HG02885 (cell line): ENCODE measurements around the gene IFT81.
A peak's percentile ranks its signal among the peaks of the same experiment; 100 is the strongest.

Experiments
- ATAC-seq: cut with Tn5 transposase; IDR thresholded peaks from one replicate; pipeline ENCODE4 v1.9.1; 2021; ENCODE audit warnings: mild to moderate bottlenecking; ENCODE audit not compliant: unreplicated experiment, poor library complexity

Gene IFT81

GRCh38 chr12:110146986-110147385, 22.8 kb downstream of the IFT81 start:
- ATAC-seq = no peak

GRCh38 chr12:110149086-110149660, 25.0 kb downstream of the IFT81 start:
- ATAC-seq = no peak

- no peak for ATAC-seq
Measured at GRCh38 chr12:110156766-110157165, 32.6 kb downstream of the IFT81 start.

GRCh38 chr12:110157539-110157938, 33.4 kb downstream of the IFT81 start:
- no peak for ATAC-seq

DNA sequence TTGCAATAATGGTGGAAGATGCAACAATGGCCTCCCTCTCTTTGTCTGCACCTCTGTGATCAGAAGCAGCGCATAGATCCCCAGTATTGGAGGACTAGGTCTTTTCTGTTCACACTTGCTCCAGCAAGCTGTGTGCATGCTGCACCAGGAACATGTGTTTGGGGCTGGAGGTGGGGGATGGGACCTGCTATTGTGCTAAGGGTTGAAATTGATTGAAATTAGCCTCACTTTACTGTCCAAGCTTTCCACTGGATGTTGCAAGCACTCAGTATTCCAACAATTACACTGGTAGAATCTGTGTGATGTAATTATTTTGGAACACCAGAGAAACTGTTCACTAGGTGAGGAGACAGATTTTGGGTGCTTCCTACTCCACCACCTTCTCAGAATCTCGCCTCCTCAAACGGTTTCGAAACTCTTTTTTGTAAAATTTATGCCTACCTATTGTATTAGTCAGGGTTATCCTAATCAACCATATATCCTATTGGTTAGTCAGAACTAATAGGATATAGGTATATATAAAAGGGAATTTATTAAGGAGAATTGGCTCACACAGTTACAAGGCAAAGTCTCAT, 35.6 kb downstream of the IFT81 start:
- no peak for ATAC-seq

- ATAC-seq = peak; percentile 55
Measured at GRCh38 chr12:110165540-110166159, 41.5 kb downstream of the IFT81 start.

DNA sequence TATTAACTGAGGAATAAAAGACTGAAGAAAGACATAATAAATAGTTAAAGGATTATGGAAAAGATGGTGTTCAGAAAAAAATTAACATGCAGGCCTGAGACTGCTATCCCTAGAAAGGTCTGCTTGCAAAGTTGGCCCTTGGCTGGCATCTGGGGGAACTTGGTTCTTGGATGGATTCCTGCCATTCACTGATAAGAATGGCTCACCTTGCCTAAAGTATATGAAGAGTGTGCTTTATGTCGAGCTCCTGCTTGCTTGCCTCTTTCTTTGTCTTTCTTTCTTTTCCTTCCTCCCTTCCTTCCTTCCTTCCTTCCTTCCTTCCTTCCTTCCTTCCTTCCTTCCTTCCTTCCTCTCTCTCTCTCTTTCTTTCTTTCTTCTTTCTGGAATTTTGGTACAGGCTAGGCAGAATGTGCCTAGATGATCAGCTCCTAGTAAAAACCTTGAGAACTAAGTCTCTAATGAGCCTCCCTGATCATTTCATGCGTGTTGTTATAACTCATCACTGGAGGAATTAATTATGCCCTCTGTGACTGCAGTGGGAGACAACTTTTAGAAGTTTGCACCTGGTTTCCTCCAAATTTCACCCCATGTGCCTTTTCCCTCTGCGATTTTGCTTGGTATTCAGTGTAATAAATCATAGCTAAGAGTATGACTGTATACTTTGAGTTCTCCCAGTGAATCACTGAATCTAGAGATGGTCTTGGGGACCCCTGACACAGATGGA, 44.7 kb downstream of the IFT81 start:
- no peak for ATAC-seq

DNA sequence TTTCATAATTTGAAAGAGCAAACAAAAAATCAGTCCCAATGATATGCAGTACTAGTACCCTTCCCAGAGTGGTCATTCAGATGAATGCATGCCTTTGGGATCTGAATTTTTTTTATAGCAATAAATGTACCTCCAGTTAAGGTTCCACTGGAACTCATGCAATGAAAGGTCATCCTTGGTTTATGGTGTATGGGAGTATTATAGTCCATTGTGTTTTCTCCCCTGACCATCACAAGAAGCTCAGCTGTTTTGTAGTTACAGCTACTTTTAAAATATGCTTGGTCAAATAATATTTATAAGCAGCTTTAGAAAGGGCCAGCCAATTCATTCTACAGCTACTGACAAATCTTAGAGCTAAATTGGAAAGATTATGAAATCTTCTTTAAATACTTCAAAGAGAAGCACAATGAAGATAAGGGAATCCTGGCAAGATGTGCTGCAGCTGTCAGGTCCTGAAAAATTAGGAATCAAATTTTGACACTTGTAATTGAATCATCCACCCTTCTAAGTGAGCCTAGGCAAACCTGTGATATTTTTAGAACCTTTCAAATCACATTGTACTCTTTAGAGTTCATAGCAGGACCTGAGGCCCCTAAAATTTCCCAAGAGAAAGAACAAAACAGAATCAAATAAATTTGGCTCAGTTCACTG, 46.5 kb downstream of the IFT81 start:
- ATAC-seq = no peak

GRCh38 chr12:110171186-110171538, 47.0 kb downstream of the IFT81 start:
- no peak for ATAC-seq

- no peak for ATAC-seq
Measured at GRCh38 chr12:110171636-110172035, 47.5 kb downstream of the IFT81 start.

GRCh38 chr12:110174373-110174996, 50.3 kb downstream of the IFT81 start:
- no peak for ATAC-seq

GRCh38 chr12:110175201-110175600, 51.0 kb downstream of the IFT81 start:
- no peak for ATAC-seq

- no peak for ATAC-seq
Measured at GRCh38 chr12:110176745-110177144, 52.6 kb downstream of the IFT81 start.

DNA sequence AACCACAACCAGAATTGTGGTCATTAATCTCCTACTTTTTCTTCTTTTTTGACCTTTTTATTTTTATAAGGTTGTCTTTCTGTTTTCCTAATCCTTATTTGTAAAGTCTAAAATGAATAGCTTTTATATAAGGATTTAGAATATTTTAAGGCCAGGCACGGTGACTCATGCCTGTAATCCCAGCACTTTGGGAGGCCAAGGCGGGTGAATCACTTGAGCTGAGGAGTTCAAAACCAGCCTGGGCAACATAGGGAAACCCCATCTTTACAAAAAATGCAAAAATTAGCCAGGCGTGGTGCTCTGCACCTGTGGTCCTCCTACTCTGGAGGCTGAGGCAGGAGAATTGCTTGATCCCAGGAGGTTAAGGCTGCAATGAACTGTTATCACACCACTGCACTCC, 55.1 kb downstream of the IFT81 start:
- ATAC-seq = no peak

- no peak for ATAC-seq
Measured at GRCh38 chr12:110180591-110181005, 56.4 kb downstream of the IFT81 start.

GRCh38 chr12:110182281-110182680, 58.1 kb downstream of the IFT81 start:
- ATAC-seq = no peak

DNA sequence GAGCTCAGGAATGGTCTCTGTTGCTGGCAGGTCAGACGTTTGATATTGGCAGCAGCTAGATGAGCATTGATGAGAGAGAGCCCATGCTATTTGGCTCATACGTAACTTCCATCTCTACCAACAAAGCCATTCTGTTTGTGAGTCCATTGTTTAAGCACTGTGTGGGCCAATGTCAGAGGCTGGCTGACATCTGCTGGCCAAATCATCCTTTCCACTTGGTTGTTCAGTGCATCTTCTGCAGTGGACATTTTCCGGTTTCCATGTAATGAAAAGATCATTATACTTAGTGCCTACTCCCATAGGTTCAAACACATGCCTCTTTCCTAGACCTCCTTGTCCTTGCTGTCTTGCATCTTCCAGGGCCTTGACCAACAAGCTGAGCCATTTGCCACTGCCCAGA, 59.2 kb downstream of the IFT81 start:
- no peak for ATAC-seq

- no peak for ATAC-seq
Measured at GRCh38 chr12:110185626-110186025, 61.5 kb downstream of the IFT81 start.

- ATAC-seq = no peak
Measured at GRCh38 chr12:110186059-110186458, 61.9 kb downstream of the IFT81 start.

DNA sequence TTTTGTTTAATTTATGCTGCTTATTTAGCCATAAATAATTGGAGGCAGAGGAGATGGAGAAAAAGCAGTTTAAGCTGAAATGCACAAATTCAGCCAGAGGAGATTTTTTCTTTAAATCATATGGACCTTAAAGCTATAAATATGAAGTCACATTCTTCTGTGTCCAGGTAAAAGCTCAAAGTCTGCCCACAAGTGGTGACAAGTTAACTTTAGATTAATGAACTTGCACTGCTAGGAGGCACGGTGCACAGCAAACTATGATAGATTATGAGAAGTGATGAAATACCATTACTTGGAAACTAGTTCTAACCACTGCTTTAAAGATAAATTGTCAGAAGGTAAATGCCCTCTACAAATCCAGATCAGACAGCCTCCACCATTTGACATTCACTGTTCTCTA, 69.0 kb downstream of the IFT81 start:
- ATAC-seq = no peak

DNA sequence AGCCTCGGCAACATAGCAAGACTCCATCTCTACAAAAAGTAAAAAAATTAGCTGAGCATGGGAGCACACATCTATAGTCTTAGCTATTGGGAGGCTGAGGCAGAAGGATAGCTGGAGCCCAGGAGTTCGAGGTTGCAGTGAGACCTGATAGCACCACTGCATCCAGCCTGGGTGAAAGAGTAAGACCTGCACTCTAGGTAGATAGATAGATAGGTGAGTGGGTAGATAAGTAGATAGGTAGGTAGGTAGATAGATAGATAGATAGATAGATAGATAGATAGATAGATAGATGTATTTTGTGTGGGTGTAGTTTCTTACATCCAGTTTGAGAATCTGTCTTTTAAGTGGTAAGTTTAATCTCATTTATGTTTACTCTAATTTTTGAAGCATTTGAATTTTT, 72.8 kb downstream of the IFT81 start:
- no peak for ATAC-seq
